ENCODE measurements around the gene RAPGEF1.

RAPGEF1 gene

GRCh38 chr9:131772940-131773339, 33.1 kb upstream of the RAPGEF1 start (continued):
- TF ChIP-seq PRDM4 (tag by site-specific recombination; IDR thresholded peaks at IDR 0.05) (no peak), ZNF10 (tag by site-specific recombination; IDR thresholded peaks at IDR 0.05) (no peak)

- H3K4me3 ChIP-seq (ENCODE audit: low read depth, low read length): no peak overlapping the region
- no peaks in the 10 kb centered on the region for H3K4me1 ChIP-seq (ENCODE audit: control insufficient read depth, insufficient read depth, low read length)
- no peak overlapping the region for H3K27ac ChIP-seq (ENCODE audit: extremely low read depth, low read depth, low read length)
- ChIA-PET CTCF (interaction anchor here (0.6 kb wide), 1 partner anchor 476 kb away, joined by 3 read pairs; no protein-coding TSS in a partner anchor), POLR2A (no interaction called here)
- TF ChIP-seq ZNF140 (tag by site-specific recombination; IDR thresholded peaks at IDR 0.05) (no peak), ZNF274 (IDR thresholded peaks at IDR 0.05; ENCODE audit: low read length) (no peak), ZNF274 (tag by site-specific recombination; IDR thresholded peaks at IDR 0.05; ENCODE audit: borderline replicate concordance) (no peak), ZSCAN23 (tag by site-specific recombination; IDR thresholded peaks at IDR 0.05) (no peak), ZNF26 (tag by site-specific recombination; IDR thresholded peaks at IDR 0.05) (no peak), ZNF777 (tag by site-specific recombination; IDR thresholded peaks at IDR 0.05; ENCODE audit: borderline replicate concordance) (no peak), GLIS2 (tag by site-specific recombination; IDR thresholded peaks at IDR 0.05) (no peak), HIC1 (tag by site-specific recombination; IDR thresholded peaks at IDR 0.05) (no peak), ZFHX2 (tag by site-specific recombination; conservative IDR thresholded peaks at IDR 0.05) (no peak), HOXC10 (CRISPR knock-in tag; IDR thresholded peaks at IDR 0.05) (no peak), ZEB2 (tag by site-specific recombination; IDR thresholded peaks at IDR 0.05) (no peak)
- H3K36me3 ChIP-seq (ENCODE audit: control insufficient read depth in 2 of 2, insufficient read depth in 1 of 2, low read length in 2 of 2): no peaks in the 10 kb centered on the region
- no peaks in the 10 kb centered on the region for H3K9me3 ChIP-seq (ENCODE audit: control insufficient read depth, insufficient read depth, low read depth, low read length)
These were observed 31.8 kb upstream of the RAPGEF1 start for GRCh38 chr9:131771646-131772045.

- POLR2A ChIA-PET: interaction anchor here (0.6 kb wide), 1 partner anchor 12 kb away, joined by 3 read pairs; no protein-coding TSS in a partner anchor
- CTCF ChIA-PET: interaction anchor here (14.1 kb wide), 1 partner anchor 468 kb away, joined by 148 read pairs; no protein-coding TSS in a partner anchor
- TF ChIP-seq ZNF513 (tag by site-specific recombination; IDR thresholded peaks at IDR 0.05): no peak
- TF ChIP-seq MZF1 (tag by site-specific recombination; IDR thresholded peaks at IDR 0.05; ENCODE audit: borderline replicate concordance): no peak
- no peak for TF ChIP-seq ZNF639 (tag by site-specific recombination; IDR thresholded peaks at IDR 0.05)
- TF ChIP-seq ZBTB11 (tag by site-specific recombination; conservative IDR thresholded peaks at IDR 0.05; ENCODE audit: low read depth): no peak
- no peak for TF ChIP-seq ZNF121 (tag by site-specific recombination; IDR thresholded peaks at IDR 0.05)
- TF ChIP-seq ZNF19 (tag by site-specific recombination; IDR thresholded peaks at IDR 0.05; ENCODE audit: low read depth): no peak
- TF ChIP-seq WT1 (tag by site-specific recombination; IDR thresholded peaks at IDR 0.05): no peak
- TF ChIP-seq FEZF1 (tag by site-specific recombination; IDR thresholded peaks at IDR 0.05): no peak
- no peak for TF ChIP-seq ZNF473 (tag by site-specific recombination; IDR thresholded peaks at IDR 0.05)
These were observed 29.5 kb upstream of the RAPGEF1 start for GRCh38 chr9:131769361-131769760.

More at GRCh38 chr9:131769361-131769760, 29.5 kb upstream of the RAPGEF1 start:
- Histone ChIP-seq H3K36me3 (ENCODE audit: control insufficient read depth in 2 of 2, insufficient read depth in 1 of 2, low read length in 2 of 2) (no peaks in the 10 kb centered on the region), H3K9me3 (ENCODE audit: control insufficient read depth, insufficient read depth, low read depth, low read length) (no peaks in the 10 kb centered on the region), H3K4me1 (ENCODE audit: control insufficient read depth, insufficient read depth, low read length) (no peaks in the 10 kb centered on the region), H3K4me3 (ENCODE audit: low read depth, low read length) (no peak overlapping the region), H3K27ac (ENCODE audit: extremely low read depth, low read depth, low read length) (no peak overlapping the region)
